GM19043 (cell line): ENCODE data around the gene LRRC74B.
"Not testable (repeated sequence)": the region's sequence is repeated elsewhere in the genome, so short reads cannot be mapped to it uniquely, and the experiment has no call there.

Experiments
- ATAC-seq: cut with Tn5 transposase; IDR thresholded peaks from one replicate; pipeline ENCODE4 v1.9.1; 2021; ENCODE audit warnings: low read depth; ENCODE audit not compliant: unreplicated experiment

The LRRC74B gene

GRCh38 chr22:21051831-21052400, 6.2 kb downstream of the LRRC74B start:
- ATAC-seq, result no peak

- no peak for ATAC-seq
Observed at GRCh38 chr22:21052715-21053459, 7.1 kb downstream of the LRRC74B start.

- ATAC-seq, result no peak
Observed at GRCh38 chr22:21054046-21054713, 8.4 kb downstream of the LRRC74B start.

- no peak for ATAC-seq
Observed at GRCh38 chr22:21054714-21055563, 9.2 kb downstream of the LRRC74B start.

DNA sequence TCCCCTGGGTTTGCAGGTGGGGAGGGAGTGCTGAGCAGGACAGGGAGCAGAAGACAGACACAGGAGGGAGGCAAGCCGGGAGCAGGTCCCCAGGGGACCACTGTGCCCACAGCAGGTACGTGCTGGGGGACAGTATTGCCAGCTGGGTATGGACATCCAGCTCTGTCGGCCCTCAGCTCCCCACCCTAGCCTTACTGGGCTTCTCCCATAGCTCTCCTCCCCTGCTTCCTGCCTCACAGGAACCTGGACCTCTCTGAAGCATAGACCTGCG, 9.8 kb downstream of the LRRC74B start:
- no peak for ATAC-seq

DNA sequence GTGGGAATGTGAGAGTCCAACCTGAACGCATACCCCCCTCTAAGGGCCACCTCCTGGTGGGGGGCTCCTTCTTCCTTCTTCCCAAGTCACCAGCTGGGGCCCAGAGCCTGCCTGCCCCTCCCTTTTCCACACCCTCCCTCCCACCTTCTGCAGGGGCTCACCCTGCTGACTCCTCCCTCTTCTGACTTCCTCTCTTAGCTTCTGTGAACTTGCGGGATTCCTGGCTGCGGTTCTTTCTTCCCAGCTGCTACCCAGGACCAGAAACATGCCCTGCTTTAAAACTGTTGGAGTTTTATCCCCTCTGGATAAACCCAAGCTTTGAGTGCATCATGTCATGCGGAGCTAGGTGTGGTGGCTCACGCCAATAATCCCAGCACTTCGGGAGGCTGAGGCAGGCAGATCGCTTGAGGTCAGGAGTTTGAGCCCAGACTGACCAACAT, 10.2 kb downstream of the LRRC74B start:
- no peak for ATAC-seq

GRCh38 chr22:21060363-21060762, 14.6 kb downstream of the LRRC74B start:
- not testable (repeated sequence) for ATAC-seq

DNA sequence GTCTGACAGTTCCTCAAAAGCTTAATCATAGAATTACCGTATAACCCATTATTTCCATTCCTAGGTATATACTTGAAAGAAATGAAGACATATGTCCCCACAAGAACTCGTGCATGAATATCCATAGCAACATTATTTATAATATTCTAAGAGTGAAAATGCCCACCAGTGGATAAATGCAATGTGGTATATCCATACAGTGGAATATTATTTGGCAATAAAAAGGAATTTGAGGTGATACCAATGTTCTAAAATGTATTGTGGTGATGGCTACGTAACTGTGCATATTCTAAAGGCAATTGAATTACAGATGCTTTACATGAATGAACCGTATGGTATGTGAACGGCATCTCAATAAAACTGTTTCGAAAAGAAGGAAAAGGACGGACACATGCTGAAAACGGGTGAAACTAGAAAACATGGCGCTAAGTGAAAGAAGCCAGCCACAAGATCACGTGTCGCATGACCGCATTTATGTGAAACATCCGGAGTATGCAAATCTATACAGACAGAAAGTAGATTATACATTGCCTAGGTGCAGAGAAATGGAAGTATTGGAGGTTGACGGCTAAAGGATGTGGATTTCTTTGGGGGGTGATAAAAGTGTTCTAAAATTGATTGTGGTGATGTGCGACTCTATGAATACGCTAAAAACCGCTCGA, 16.0 kb downstream of the LRRC74B start:
- not testable (repeated sequence) for ATAC-seq

GRCh38 chr22:21064425-21064824, 18.7 kb downstream of the LRRC74B start:
- ATAC-seq, result not testable (repeated sequence)

GRCh38 chr22:21064917-21065864, 19.4 kb downstream of the LRRC74B start:
- no peak for ATAC-seq

DNA sequence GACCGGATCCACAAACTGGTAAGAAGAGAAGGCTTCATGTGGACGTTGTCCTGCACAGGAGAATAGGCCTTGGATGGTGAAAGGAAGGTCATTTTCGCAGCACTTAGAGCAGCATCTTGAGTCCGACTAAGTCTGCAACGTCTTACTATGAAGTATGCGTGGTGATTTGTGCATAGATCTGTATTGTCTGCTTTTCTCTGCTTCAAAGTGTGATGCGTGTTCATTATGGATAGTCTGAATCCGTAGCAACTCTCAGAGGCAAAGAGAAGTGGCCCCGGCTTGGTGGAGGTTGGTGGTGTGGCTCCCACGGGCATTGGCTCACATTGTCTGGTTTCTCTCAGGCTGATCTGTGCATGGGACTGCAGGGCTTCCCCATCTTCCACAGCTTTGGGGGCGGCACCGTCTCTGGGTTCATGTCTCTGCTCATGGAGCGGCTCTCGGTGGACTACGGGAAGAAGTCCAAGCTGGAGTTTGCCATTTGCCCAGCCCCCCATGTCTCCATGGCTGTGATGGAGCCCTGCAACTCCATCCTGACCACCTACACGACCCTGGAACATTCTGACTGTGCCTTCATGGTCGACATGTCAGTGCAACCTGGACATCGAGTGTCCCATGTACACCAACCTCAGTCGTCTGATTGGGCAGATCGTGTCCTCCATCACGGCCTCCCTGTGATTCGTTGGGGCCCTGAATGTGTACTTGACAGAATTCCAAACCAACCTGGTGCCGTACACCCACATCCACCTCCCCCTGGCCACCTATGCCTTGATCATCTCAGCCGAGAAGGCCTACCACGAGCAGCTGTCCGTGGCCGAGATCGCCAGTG, 21.5 kb downstream of the LRRC74B start:
- no peak for ATAC-seq

GRCh38 chr22:21067901-21068680, 22.3 kb downstream of the LRRC74B start:
- ATAC-seq, result no peak

DNA sequence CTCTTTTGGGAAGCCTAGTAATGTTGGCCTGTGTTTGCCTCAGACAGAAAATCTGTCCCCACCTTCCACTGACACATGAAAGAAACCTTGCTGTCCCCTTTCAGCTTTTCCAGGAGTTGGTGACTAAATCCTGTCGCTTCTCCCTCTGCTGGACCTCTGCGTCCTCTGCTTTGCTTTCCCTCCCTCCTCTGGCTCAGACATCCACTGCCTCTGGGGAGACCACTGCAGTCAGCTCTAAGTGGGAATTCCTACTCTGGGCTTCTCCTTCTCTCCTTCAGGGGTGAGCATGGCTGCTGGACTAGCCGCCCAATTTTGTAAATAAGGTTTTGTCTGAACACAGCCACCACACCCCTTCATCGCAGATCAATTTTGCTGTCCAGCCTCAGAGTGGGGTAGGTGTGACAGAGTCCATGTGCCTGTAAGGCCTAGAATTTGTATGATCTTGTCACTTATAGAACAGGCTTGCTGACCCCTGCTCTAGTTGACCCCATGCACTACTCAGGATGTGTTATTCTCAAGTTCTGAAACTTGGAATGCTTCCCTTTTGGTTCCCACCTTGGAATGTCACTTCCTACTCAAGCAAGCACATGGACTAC, 23.0 kb downstream of the LRRC74B start:
- ATAC-seq, result no peak

DNA sequence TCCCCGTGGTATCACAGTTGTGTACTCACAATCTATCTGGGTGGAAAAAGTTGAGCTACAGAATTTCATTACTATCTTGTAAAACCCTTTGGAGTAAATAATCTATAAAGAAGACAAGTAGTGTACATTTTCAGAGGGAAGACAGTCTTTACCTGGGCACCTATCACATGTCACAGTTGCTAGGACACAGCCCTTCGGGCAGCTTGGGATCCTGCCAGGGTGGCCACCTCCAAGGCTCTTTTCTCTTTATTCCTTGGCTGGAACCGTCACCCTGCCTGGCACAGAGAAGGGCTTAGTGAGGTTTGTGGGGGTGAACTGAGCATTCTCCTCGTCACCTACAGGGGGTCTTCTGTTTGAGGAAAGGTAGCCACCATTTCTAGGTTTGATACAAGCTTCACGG, 23.6 kb downstream of the LRRC74B start:
- ATAC-seq, result no peak

DNA sequence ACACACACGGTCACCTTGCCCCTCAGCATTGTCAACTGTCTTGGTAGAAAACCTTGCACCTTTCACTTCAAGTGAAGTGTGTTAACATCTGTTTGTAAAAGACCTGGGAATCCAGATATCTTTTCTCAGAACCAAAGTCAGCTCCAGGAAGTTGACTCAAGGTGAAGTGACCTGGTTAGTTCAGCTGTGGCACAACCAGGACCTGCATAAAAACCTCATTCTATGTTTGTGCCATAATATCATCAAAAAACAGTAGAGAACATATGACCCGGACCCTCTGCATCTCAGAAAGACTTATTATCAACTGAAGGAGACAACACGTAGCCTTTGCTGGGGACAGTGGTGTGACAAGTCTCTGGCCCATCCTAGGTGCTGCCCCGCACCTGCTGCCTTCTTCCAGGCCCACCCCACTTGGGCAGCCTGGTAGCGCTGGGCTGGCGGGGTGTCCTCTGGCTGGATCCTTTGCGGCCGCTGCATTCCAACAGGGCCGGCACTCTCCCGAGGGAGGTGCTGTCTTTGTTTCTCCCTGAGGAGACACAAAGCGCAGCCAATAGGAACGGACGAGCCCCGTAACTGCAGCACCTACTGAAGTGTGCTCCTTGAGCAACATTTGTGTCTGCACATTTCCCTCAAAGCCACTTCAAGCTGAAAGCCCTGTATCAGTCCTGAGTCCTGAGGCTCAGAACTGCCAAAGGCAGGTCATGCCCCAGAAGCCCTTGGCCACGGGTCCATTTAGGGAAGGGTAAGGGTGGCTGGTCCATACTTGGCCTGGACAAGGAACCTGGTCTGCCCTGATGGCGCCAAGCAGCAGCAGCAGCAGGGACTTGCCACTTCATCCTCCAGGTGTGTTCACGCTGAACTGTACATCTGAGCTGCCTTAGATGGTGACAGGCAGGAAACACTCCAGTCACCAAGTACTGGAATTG, 25.2 kb downstream of the LRRC74B start:
- ATAC-seq, result no peak

DNA sequence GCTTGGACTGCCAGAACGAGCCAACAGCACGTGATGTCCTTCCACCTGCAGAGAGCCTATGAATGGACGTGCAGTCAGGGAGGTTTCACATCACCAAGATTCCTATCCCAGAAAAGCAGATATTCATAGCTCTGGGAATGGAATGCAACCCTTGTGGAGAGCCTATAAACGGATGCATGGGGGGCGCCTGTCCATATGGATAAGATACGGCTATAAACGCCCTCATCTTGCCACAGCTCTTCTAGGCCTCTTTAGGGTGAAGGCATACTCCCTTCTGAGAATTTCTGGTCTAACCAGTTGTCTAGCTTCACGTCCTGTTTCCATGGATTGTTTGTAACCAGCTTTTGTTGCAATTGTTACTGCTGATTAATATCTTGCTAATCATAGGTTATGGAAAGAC, 26.1 kb downstream of the LRRC74B start:
- ATAC-seq, result not testable (repeated sequence)
